ENCODE data around the gene IFIT1B.

DNA sequence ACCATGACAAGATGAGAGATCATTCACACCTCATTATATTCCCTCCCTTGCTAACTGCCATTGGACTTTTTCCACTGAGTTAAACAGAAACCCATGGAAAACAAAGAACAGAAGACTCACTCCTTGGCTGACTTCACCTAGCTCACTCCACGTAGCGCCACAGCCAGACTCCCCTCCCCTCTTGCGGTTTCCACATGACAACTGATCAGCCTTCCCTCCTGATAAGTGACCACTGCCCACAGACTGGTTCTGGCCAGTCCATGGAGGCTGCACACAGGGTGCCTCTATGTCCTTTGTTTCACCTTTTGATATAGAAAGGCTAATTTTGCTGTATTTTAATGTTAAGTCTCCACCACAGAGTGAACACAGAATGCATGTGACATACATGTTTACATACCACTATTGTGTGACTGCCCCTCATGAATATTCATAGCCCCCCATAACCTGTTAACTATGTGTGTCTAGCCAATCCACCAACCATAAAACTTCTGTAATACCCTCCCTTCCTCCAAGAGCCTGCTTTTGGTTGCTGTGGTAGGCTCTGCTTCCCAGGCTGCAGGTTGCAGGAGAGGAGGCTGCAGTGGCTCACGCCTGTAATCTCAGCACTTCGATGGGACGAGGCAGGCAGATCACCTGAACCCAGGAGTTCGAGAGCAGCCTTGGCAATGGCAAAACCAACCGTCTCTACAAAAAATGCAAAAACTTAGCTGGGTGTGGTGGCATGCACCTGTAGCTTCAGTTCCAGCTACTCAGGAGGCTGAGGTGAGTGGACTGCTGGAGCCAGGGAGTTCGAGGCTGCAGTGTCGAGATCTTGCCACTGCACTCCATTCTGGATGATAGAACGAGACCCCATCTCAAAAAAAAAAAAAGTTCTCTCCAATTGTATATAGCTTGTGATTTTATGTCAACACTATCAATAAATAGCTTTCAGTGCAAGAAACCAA is 26.5 kb downstream of the IFIT1B start:
- TF ChIP-seq, protein P1, sequence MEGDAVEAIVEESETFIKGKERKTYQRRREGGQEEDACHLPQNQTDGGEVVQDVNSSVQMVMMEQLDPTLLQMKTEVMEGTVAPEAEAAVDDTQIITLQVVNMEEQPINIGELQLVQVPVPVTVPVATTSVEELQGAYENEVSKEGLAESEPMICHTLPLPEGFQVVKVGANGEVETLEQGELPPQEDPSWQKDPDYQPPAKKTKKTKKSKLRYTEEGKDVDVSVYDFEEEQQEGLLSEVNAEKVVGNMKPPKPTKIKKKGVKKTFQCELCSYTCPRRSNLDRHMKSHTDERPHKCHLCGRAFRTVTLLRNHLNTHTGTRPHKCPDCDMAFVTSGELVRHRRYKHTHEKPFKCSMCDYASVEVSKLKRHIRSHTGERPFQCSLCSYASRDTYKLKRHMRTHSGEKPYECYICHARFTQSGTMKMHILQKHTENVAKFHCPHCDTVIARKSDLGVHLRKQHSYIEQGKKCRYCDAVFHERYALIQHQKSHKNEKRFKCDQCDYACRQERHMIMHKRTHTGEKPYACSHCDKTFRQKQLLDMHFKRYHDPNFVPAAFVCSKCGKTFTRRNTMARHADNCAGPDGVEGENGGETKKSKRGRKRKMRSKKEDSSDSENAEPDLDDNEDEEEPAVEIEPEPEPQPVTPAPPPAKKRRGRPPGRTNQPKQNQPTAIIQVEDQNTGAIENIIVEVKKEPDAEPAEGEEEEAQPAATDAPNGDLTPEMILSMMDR (IDR thresholded peaks at IDR 0.05 in 2 of 3, conservative IDR thresholded peaks at IDR 0.05 in 1 of 3; ENCODE audit: borderline replicate concordance in 1 of 3, insufficient read depth in 1 of 3, low read depth in 2 of 3, low read length in 2 of 3): no peak
- TF ChIP-seq, protein P2, sequence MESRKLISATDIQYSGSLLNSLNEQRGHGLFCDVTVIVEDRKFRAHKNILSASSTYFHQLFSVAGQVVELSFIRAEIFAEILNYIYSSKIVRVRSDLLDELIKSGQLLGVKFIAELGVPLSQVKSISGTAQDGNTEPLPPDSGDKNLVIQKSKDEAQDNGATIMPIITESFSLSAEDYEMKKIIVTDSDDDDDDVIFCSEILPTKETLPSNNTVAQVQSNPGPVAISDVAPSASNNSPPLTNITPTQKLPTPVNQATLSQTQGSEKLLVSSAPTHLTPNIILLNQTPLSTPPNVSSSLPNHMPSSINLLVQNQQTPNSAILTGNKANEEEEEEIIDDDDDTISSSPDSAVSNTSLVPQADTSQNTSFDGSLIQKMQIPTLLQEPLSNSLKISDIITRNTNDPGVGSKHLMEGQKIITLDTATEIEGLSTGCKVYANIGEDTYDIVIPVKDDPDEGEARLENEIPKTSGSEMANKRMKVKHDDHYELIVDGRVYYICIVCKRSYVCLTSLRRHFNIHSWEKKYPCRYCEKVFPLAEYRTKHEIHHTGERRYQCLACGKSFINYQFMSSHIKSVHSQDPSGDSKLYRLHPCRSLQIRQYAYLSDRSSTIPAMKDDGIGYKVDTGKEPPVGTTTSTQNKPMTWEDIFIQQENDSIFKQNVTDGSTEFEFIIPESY (IDR thresholded peaks at IDR 0.05; ENCODE audit: extremely low read depth, insufficient replicate concordance, low read length): no peak
- no peak for TF ChIP-seq TCF7L2 (IDR thresholded peaks at IDR 0.05; ENCODE audit: borderline replicate concordance, extremely low read depth, insufficient read depth, insufficient read length)
- no peak for TF ChIP-seq POLR2AphosphoS5 (IDR thresholded peaks at IDR 0.05; ENCODE audit: low read depth, low read length)
- no peak for TF ChIP-seq EZH2 (IDR thresholded peaks at IDR 0.05)
- TF ChIP-seq, protein P3, sequence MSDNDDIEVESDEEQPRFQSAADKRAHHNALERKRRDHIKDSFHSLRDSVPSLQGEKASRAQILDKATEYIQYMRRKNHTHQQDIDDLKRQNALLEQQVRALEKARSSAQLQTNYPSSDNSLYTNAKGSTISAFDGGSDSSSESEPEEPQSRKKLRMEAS (IDR thresholded peaks at IDR 0.05): no peak
- TF ChIP-seq EGR1 (IDR thresholded peaks at IDR 0.05; ENCODE audit: low read depth): no peak
- no peak for TF ChIP-seq ELF1 (IDR thresholded peaks at IDR 0.05; ENCODE audit: borderline replicate concordance, low read depth)
- TF ChIP-seq, protein P4, sequence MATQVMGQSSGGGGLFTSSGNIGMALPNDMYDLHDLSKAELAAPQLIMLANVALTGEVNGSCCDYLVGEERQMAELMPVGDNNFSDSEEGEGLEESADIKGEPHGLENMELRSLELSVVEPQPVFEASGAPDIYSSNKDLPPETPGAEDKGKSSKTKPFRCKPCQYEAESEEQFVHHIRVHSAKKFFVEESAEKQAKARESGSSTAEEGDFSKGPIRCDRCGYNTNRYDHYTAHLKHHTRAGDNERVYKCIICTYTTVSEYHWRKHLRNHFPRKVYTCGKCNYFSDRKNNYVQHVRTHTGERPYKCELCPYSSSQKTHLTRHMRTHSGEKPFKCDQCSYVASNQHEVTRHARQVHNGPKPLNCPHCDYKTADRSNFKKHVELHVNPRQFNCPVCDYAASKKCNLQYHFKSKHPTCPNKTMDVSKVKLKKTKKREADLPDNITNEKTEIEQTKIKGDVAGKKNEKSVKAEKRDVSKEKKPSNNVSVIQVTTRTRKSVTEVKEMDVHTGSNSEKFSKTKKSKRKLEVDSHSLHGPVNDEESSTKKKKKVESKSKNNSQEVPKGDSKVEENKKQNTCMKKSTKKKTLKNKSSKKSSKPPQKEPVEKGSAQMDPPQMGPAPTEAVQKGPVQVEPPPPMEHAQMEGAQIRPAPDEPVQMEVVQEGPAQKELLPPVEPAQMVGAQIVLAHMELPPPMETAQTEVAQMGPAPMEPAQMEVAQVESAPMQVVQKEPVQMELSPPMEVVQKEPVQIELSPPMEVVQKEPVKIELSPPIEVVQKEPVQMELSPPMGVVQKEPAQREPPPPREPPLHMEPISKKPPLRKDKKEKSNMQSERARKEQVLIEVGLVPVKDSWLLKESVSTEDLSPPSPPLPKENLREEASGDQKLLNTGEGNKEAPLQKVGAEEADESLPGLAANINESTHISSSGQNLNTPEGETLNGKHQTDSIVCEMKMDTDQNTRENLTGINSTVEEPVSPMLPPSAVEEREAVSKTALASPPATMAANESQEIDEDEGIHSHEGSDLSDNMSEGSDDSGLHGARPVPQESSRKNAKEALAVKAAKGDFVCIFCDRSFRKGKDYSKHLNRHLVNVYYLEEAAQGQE (IDR thresholded peaks at IDR 0.05; ENCODE audit: low read depth): no peak
- TF ChIP-seq, protein P5, sequence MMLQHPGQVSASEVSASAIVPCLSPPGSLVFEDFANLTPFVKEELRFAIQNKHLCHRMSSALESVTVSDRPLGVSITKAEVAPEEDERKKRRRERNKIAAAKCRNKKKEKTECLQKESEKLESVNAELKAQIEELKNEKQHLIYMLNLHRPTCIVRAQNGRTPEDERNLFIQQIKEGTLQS (IDR thresholded peaks at IDR 0.05): no peak

Data from HCT116 (cell line).